ENCODE data around the gene TBC1D22B. TPM values are rescaled to one million over a fixed set of nuclear protein-coding genes. Genes with fewer than 3 reads are reported as not detected.

TBC1D22B gene
- total and polyA plus RNA-seq, 2 of the 13 experiments (the other 11 are each of a cell fraction or from before 2014, with no cell fraction given): 9.7 to 12.9 TPM

GRCh38 chr6:37239950-37240713 lies 17.4 kb upstream of the TBC1D22B start (continued):
- TF ChIP-seq TFE3 (CRISPR knock-in tag; IDR thresholded peaks at IDR 0.05) (no peak), ZNF12 (CRISPR knock-in tag; IDR thresholded peaks at IDR 0.05) (no peak), GABPB1 (CRISPR knock-in tag; IDR thresholded peaks at IDR 0.05) (no peak), GATAD2A (CRISPR knock-in tag; IDR thresholded peaks at IDR 0.05) (peak; percentile 58; the same call in 1 of the 2 replicates), RBAK (CRISPR knock-in tag; IDR thresholded peaks at IDR 0.05) (peak; percentile 80; the same call in 1 of the 2 replicates), HOMEZ (CRISPR knock-in tag; IDR thresholded peaks at IDR 0.05; ENCODE audit: low read depth) (peak; percentile 61; the same call in 1 of the 2 replicates), LCORL (IDR thresholded peaks at IDR 0.05) (peak; percentile 59; the same call in 1 of the 2 replicates), LCORL (CRISPR knock-in tag; IDR thresholded peaks at IDR 0.05) (no peak), TOPORS (CRISPR knock-in tag; IDR thresholded peaks at IDR 0.05) (no peak), TBX2 (CRISPR knock-in tag; IDR thresholded peaks at IDR 0.05; ENCODE audit: borderline replicate concordance) (0 out of 2 replicates have a peak, but pooled peaks have one; percentile 40), SCMH1 (CRISPR knock-in tag; IDR thresholded peaks at IDR 0.05; ENCODE audit: borderline replicate concordance) (no peak), ZNF335 (CRISPR knock-in tag; IDR thresholded peaks at IDR 0.05) (peak; percentile 33; the same call in 1 of the 2 replicates), PHF5A (CRISPR knock-in tag; IDR thresholded peaks at IDR 0.05; ENCODE audit: low read depth, unreplicated experiment) (no peak), TAF15 (IDR thresholded peaks at IDR 0.05; ENCODE audit: low read depth, low read length, poor library complexity, severe bottlenecking) (no peak), HMGXB3 (CRISPR knock-in tag; IDR thresholded peaks at IDR 0.05; ENCODE audit: borderline replicate concordance) (peak; percentile 71; the same call in 1 of the 2 replicates), RFX1 (IDR thresholded peaks at IDR 0.05) (no peak), EP300 (IDR thresholded peaks at IDR 0.05; ENCODE audit: low read depth in 2 of 2, low read length in 2 of 2) (no peak), EP300 (CRISPR knock-in tag; IDR thresholded peaks at IDR 0.05; ENCODE audit: borderline replicate concordance) (0 out of 2 replicates have a peak, but pooled peaks have one; percentile 19), PAXIP1 (CRISPR knock-in tag; conservative IDR thresholded peaks at IDR 0.05) (no peak; the same call in 1 of the 2 replicates)

Measured in HepG2 (cell line).